Activated CD4-positive, CD25-positive, alpha-beta regulatory T cell treated with anti-CD3 and anti-CD28 coated beads, Interleukin-2, amount 50 U/mL, for 16 hours (primary cell): ENCODE data around the gene P2RY6.
"Not testable (repeated sequence)": the region's sequence is repeated elsewhere in the genome, so short reads cannot be mapped to it uniquely, and the experiment has no call there.

Source experiments
- DNase-seq: peaks from one replicate; pipeline ENCODE4 v3.0.0-alpha.2; 2020; ENCODE audit warnings: low read depth, low spot score

P2RY6 gene

GRCh38 chr11:73271936-73272679, at the start of gene P2RY6:
P2RY6 (plus strand) TSS chr11:73272338; CDS start chr11:73296519, 24,181 bp downstream.
- no peak for DNase-seq

GRCh38 chr11:73223998-73224730, 48.0 kb upstream of the P2RY6 start:
- no peak for DNase-seq

- DNase-seq = no peak
Measured at GRCh38 chr11:73225001-73225686, 47.0 kb upstream of the P2RY6 start.

GRCh38 chr11:73225851-73226250, 46.3 kb upstream of the P2RY6 start:
- no peak for DNase-seq

GRCh38 chr11:73226297-73227006, 45.7 kb upstream of the P2RY6 start:
- DNase-seq = no peak

GRCh38 chr11:73227571-73228211, 44.4 kb upstream of the P2RY6 start:
- no peak for DNase-seq

GRCh38 chr11:73228268-73229134, 43.6 kb upstream of the P2RY6 start:
- DNase-seq = no peak

DNA sequence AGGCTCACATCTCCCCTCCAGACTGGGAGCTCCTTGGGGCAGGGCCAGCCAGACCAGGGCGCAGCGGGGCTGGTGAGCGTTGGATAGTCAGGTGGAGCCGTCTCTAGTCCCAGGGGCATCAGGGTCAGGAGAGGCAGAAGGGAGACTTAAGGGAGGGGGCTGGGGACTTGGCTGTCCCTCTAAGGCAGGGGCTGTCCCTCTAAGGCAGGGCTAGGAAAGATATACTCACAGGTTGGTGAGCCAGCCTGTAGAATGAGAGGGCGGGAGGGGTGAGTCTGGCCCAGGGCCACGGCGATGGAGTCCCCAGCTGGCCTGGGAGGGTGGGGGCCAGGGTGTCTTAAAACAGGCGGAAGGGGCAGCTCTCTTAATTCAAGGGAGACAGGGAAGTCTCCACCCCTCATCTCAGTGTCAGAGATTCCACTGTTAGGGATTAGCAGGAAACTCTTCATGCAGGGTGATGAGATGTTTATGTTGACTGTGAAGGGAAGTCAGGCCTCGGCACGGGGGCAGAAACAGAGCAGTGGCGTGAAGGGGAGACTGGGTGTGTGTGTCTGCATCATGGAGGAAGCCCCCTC, 42.7 kb upstream of the P2RY6 start:
- DNase-seq = no peak

DNA sequence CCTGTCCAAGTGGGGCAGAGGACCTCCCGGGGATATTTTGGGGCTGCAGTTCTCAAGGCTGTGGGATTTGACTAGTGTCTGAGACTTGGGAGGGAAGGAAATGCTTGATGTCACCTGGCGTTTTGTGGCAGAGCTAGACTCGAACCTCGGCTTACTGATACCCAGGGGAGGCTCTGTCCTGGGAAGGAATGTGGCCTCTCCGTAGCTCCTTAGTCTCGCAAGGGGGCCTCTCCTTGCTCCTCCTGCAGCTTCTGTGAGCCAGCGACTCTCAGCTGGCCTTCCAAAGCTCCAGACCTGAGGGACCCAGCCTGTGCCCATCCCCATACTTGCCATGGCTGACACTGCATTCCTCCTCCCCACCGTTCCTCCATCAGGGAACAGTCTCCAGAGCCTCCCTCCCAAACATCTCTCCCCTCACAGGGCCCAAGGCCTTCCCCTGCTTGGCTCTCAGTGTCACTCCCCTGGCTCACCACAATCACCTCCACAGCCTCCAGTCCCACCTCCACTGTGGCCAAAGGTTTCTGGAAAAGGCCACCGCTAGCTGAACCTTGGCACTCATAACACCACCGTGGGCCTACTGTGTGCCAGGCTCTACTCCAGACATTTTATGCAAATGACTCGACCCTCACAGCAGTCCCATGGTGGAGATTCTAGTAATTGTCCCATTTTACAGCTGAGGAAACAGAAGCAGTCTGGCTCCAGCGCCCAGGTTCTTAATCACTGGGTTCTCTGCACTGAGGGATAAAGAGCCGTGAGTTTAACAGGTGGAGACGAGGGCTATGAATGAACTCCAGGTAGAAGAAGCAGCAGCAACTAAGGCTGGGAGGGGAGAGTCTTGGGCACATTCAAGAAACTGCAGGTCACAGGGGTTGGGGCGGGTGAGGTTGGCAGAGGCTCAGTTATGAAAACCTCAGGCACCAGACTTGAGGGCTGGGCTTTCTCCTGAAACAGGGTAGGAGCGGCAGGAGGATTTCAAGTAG, 42.0 kb upstream of the P2RY6 start:
- no peak for DNase-seq

GRCh38 chr11:73230931-73231330, 41.2 kb upstream of the P2RY6 start:
- DNase-seq = no peak

- DNase-seq = not testable (repeated sequence)
Measured at GRCh38 chr11:73232487-73232886, 39.7 kb upstream of the P2RY6 start.

- DNase-seq = no peak
Measured at GRCh38 chr11:73233211-73233610, 38.9 kb upstream of the P2RY6 start.

DNA sequence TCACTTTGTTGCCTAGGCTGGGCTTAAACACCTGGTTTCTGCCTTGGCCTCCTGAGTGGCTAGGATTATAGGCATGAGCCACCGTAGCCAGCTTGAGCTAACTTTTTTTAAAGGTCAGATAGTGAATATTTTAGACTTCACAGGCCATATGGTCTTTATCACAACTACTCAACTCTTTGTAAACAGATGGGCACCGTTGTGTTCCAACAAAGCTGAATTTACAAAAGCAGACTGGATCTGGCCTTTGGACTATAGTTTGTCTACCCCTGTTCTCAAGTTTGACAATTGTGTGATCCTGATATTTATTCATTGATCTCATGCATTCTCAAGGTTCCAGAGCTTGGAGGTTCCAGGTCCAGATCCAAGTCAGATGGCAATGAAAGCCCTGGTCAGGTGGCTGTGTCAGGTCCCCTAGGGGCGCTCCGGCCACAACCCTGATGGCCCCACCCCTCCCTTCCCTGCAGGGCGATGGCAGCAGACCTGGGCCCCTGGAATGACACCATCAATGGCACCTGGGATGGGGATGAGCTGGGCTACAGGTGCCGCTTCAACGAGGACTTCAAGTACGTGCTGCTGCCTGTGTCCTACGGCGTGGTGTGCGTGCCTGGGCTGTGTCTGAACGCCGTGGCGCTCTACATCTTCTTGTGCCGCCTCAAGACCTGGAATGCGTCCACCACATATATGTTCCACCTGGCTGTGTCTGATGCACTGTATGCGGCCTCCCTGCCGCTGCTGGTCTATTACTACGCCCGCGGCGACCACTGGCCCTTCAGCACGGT, 38.3 kb upstream of the P2RY6 start:
- no peak for DNase-seq

GRCh38 chr11:73234471-73235181, 37.5 kb upstream of the P2RY6 start:
- no peak for DNase-seq

DNA sequence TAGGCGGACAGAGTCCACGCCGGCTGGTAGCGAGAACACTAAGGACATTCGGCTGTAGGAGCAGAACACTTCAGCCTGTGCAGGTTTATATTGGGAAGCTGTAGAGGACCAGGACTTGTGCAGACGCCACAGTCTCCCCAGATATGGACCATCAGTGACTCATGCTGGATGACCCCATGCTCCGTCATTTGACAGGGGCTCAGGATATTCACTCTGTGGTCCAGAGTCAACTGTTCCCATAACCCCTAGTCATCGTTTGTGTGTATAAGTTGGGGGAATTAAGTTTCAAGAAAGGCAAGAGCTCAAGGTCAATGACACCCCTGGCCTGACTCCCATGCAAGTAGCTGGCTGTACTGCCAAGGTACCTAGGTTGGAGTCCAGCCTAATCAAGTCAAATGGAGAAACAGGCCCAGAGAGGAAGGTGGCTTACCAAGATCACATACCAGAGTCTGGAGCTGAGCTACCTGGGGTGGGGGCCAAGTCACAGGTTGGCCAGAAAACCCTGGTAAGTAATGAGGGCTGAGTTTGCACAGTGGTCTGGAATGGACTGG, 36.8 kb upstream of the P2RY6 start:
- no peak for DNase-seq

- no peak for DNase-seq
Measured at GRCh38 chr11:73236205-73236765, 35.9 kb upstream of the P2RY6 start.

DNA sequence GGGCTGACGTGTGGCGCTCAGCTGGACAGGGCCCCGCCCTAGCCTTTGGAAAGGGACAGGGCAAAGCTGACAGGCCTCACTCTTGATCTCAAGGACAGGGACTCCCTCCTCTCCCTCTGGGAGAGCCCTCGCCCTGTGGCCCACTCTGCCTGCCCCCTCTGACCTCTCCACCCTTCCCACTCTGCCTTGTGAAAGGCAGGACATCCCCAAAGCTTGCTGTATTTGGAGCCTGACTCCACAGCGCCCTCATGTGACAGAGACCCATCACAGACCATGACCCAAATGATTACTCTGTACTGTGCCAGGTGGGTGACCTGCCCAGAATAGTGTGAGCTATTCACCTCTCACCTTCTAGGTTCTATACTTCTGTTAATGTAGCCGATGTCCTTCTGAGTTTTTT, 35.3 kb upstream of the P2RY6 start:
- no peak for DNase-seq
